C4-2B (cell line): Measurements from ENCODE around the gene ZNF614.
A peak's percentile ranks its signal among the peaks of the same experiment; 100 is the strongest.
"Not testable (repeated sequence)": the region's sequence is repeated elsewhere in the genome, so short reads cannot be mapped to it uniquely, and the experiment has no call there.

Experiments
- H3K27ac ChIP-seq: fragments of 450-650 bp; 2 replicates; pipeline ENCODE4 v1.5.1; 2017
- ZFX ChIP-seq: fragments of 450-650 bp; IDR thresholded peaks from 2 replicates; pipeline ENCODE4 v1.6.1; 2017
- TF ChIP-seq, protein P1 (sequence below): fragments of 450-650 bp; conservative IDR thresholded peaks from 2 replicates; pipeline ENCODE4 v1.5.1; 2017; ENCODE audit warnings: mild to moderate bottlenecking

ZNF614 gene

DNA sequence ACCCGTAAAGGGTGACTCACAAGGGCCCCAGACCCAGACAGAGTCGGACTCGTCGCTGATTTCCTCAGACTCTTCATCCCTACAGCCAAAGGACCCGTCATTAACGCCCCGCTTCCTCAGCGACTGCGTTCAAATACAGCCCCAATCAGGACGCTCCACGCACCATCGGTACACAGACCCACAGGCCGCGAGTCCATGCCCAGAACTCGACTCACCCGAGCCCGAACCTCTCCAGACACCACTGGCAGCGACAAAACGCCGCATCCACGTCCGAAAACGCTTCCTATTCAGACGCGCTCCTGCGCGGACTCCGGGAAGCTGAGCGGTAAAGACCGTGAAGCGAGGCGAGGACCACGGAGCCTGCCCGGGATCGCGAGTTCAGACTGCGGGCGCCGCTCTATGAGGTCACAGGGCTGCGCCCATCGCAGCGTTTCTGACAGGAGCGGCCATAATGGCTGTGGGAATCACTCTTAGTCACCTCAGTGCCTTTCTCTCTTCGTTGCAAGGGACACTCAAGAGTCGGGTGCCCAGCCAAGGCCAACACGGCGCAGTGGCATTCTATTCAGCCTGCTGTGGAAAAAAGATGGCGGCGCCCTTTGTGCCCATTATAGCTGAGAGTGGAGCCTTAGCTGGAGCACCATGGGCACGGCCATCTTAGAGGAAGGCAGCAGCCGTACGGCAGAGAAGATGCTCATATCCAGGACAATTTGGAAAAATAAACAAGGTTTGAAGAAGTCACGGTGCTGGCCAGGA, at the start of gene ZNF614:
Gene ZNF614 (minus strand): TSS at position 353 of the 753 bp plus-strand sequence. CDS start 2,634 bp downstream, outside the sequence.
- TF ChIP-seq ZFX: peak; percentile 63
- TF ChIP-seq, protein P1, sequence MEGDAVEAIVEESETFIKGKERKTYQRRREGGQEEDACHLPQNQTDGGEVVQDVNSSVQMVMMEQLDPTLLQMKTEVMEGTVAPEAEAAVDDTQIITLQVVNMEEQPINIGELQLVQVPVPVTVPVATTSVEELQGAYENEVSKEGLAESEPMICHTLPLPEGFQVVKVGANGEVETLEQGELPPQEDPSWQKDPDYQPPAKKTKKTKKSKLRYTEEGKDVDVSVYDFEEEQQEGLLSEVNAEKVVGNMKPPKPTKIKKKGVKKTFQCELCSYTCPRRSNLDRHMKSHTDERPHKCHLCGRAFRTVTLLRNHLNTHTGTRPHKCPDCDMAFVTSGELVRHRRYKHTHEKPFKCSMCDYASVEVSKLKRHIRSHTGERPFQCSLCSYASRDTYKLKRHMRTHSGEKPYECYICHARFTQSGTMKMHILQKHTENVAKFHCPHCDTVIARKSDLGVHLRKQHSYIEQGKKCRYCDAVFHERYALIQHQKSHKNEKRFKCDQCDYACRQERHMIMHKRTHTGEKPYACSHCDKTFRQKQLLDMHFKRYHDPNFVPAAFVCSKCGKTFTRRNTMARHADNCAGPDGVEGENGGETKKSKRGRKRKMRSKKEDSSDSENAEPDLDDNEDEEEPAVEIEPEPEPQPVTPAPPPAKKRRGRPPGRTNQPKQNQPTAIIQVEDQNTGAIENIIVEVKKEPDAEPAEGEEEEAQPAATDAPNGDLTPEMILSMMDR: no peak
- peak within 1 kb of the TSS; percentile 77 for H3K27ac ChIP-seq

DNA sequence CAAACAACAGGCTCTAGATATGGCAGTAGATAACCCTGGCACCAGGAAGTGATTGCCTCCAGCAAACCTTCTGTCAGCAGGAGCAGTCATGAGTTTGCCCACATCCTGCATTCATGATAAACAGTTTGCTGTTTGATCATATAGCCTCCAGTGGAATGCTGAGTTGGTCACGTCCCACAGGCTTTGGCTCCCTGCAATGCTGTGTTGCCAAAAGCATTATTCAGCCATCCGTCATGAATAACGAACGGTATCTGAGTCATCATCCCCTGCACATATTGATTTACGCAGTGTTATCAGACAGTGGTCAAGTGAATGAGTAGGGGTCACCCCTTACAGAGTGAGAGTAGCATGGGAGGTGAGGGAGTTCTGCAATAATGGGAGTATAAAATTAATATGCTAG, 42.3 kb upstream of the ZNF614 start:
- H3K27ac ChIP-seq: no peak overlapping the region
- TF ChIP-seq, protein P1: no peak
- no peak for TF ChIP-seq ZFX

DNA sequence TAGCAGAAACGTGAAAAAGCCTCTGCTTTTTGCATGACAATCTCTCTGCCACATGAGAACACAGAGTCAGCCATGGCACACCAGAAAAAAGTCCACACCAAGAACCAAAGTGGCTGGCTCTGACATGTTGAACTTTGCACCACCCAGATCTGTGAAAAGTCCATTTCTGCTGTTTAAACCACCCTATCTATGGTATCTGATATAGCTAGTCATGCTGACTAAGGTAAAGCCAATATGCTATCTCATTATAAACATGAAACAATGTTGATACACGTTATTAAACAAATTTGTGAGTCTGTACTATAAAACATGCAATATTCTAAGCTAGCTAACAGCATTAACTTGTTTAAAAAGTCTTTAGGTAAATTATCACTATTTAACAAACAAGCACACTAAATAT, 41.5 kb upstream of the ZNF614 start:
- TF ChIP-seq ZFX: no peak
- TF ChIP-seq, protein P1: no peak
- H3K27ac ChIP-seq: no peak overlapping the region

DNA sequence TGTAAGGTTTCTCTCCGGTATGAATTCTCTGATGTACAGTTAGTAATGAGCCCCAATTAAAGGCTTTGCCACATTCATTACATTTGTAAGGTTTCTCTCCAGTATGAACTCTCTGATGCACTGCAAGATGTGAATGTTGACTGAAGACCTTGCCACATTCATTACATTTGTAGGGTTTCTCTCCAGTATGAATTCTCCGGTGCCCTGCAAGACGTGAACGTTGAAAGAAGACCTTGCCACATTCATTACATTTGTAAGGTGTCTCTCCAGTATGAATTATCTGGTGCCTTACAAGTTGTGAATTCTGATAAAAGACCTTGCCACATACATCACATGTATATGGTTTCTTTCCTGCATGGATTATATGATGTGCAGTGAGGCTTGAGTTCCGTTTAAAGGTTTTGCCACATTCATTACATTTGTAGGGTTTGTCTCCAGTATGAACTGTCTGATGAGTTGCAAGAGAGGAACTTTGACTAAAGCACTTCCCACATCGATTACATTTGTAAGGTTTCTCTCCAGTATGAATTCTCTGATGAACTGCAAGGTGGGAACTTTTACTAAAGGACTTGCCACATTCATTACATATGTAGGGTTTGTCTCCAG, 38.2 kb upstream of the ZNF614 start:
- TF ChIP-seq, protein P1: no peak
- no peak for TF ChIP-seq ZFX
- no peak overlapping the region for H3K27ac ChIP-seq

DNA sequence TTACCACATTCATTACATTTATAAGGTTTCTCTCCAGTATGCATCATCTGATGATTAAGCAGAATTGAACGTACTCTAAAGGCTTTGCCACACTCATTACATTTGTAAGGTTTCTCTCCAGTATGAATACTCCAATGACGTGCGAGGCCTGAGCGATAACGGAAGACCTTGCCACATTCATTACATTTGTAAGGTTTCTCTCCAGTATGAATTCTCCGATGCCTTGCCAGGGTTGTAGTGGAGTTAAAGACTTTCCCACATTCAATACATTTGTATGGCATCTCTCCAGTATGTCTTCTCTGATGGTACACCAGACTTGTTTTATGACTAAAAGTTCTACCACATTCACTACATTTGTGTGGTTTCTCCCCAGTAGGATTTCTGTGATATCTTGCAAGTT, 37.2 kb upstream of the ZNF614 start:
- H3K27ac ChIP-seq: no peak overlapping the region
- TF ChIP-seq ZFX: no peak
- TF ChIP-seq, protein P1: no peak

DNA sequence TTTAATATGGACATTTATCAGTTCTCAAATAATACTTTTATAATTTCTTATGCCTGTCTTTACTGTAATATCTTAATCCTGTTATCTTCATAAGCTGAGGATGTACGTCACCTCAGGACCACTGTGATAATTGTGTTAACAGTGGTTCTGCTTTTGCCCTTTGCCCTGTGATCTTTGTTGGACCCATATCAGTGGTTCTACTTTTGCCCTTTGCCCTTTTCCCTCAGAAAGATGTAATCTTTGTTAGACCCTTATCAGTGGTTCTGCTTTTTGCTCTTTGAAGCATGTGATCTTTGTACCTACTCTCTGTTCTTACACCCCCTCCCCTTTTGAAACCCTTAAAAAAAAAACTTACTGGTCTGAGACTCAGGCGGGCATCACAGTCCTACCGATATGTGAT, 28.3 kb upstream of the ZNF614 start:
- not testable (repeated sequence) for H3K27ac ChIP-seq

DNA sequence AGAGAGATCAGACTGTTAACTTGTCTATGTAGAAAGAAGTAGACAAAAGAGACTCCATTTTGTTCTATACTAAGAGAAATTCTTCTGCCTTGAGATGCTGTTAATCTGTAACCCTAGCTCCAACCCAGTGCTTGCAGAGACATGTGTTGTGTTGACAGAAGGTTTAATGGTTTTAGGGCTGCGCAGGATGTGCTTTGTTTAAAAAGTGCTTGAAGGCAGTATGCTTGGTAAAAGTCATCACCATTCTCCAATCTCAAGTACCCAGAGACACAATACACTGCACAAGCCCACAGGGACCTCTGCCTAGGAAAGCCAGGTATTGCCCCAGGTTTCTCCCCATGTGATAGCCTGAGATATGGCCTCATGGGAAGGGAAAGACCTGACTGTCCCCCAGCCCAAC, 23.6 kb upstream of the ZNF614 start:
- H3K27ac ChIP-seq: not testable (repeated sequence)

DNA sequence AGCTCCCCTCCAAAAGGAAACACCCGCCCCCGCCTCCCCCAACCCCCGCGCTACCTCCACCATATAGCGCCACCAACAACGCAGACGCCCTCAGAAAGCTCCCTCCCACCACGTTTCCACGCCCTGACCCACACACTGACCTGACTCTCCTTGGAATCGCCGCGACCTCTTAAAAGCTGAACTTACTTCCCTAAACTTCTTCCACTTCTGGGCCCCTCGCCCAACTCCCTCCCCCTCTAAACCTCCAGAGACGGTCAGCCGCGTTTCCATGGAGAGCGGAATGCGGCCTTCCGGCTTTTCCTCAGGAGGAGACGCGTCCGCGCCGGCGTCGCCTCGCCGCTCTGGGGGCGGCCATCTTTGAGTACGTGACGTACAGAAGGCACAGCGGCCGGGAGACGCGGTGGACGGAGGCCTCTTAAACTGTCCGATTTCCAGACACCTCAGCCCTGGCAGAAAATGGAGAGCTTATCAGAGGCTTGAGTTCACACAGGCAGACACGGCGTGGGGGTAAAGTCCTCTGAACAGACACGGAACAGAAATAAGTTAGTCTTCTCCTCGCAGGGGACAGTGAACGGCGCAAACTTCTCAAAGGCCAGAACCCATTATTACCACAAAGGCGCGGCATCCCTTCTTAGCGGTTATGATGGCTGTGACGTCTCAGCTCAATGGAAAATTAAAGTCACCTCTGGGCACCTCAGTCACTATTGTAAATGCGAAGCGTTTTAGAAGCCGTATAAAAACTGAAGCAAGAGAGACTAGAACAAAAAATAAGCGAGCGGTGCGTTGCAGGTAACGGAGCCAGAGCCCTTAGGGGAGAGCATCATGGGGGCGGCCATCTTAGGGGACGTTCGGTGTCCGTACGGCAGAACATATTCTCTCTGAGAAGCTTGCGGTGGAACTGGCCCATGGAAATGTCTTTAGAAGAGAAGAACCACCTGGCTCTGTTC, 20.6 kb upstream of the ZNF614 start, which contains the start of gene ZNF432:
Gene ZNF432 (minus strand): TSS at position 284 of the 947 bp plus-strand sequence. CDS start 1,970 bp downstream, outside the sequence.
- peak within 1 kb of the TSS; percentile 73 for H3K27ac ChIP-seq
- peak; percentile 87 for TF ChIP-seq ZFX
- TF ChIP-seq, protein P1: no peak; the same call in 1 of the 2 replicates
